ENCODE data around the gene RPL37. TPM values are rescaled to one million over a fixed set of nuclear protein-coding genes. Genes with fewer than 3 reads are reported as not detected.

Gene RPL37
- total RNA-seq, 1 experiment from 2014 or later, result 1,279 TPM

DNA sequence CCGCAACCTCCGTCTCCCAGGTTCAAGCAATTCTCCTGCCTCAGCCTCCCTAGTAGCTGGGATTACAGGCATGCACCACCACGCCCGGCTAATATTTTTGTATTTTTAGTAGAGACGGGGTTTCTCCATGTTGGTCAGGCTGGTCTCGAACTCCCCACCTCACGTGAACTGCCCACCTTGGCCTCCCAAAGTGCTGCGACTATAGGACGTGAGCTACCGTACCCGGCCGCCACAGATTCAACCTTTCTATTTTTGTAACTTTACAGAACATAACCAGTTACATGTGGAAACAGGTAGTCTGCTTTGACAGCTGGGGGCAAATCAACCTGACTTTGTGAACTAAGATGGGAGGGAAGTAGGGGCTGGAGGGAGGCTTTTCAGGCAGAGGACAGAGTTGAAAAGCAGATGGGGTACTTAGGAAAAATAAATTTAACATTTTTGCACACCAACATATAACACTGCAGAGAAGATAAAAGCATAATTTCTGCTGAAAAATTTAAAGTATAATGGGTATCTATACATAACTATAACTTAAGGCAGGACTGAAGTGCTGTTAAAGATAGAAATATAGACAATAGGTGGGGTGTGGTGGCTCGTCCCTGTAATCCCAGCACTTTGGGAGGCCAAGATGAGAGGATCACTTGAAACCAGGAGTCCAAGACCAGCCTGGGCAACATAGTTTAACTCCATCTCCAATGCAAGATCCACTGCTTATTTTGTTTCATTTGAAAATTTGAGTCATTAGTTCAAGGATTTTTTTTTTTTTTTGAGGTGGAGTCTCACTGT is 5.1 kb downstream of the RPL37 start (continued):
- no peak for TF ChIP-seq ELF1 (IDR thresholded peaks at IDR 0.05; ENCODE audit: borderline replicate concordance, low read depth)
- TF ChIP-seq EGR1 (IDR thresholded peaks at IDR 0.05; ENCODE audit: low read depth), result no peak

- Histone ChIP-seq H4K20me1 (ENCODE audit: insufficient read depth) (peaks cover 71% of the 10 kb centered on the region; the same call in 1 of the 2 replicates), H3K9ac (ENCODE audit: low read length) (no peak overlapping the region), H2AFZ (ENCODE audit: low read depth, low read length, poor library complexity, severe bottlenecking) (no peak overlapping the region), H3K9me3 (ENCODE audit: control insufficient read depth in 1 of 2, insufficient read depth in 1 of 2, low read depth in 1 of 2, low read length in 2 of 2) (no peaks in the 10 kb centered on the region), H3K9me2 (ENCODE audit: insufficient read depth) (no peaks in the 10 kb centered on the region), H3K4me2 (ENCODE audit: low read length) (no peak overlapping the region), H3K27ac (ENCODE audit: low read depth, low read length) (no peak overlapping the region), H3K79me2 (ENCODE audit: insufficient read depth, low read length) (peaks cover 61% of the 10 kb centered on the region), H3K4me3 (replicated peaks in 1 of 2; ENCODE audit: low read depth in 1 of 2, low read length in 2 of 2) (no peak overlapping the region), H3K36me3 (ENCODE audit: control insufficient read depth in 1 of 2, insufficient read depth in 2 of 2, low read length in 2 of 2) (peaks cover 66 to 75% of the 10 kb centered on the region in 2 experiments), H3K27me3 (ENCODE audit: insufficient read depth, low read length) (no peaks in the 10 kb centered on the region), H3K4me1 (ENCODE audit: control insufficient read depth in 1 of 2, insufficient read depth in 2 of 2, low read length in 2 of 2) (peaks cover 7 to 13% of the 10 kb centered on the region in 2 experiments; a peak in 3 of 4 replicates)
- ChIA-PET CTCF (no interaction called here), RAD21 (ENCODE audit: low non-redundant PET in 1 of 2, low total read pairs in 2 of 2, uncharacterized antibody in 2 of 2, unreplicated experiment in 2 of 2) (interaction anchor here in 1 of 2 experiments (0.7 kb wide), 1 partner anchor 74 kb away, joined by 3 read pairs; no protein-coding TSS in a partner anchor), POLR2A (no interaction called here)
- no TSS peak for BruUV-seq (replicated peaks)
- intact Hi-C loops (cut with micrococcal nuclease), result no loop called here
- peak; percentile 17; the same call in 1 of the 2 replicates for ATAC-seq
- no peak for TF ChIP-seq RAD21 (IDR thresholded peaks at IDR 0.05; ENCODE audit: low read depth)
- TF ChIP-seq JUND (IDR thresholded peaks at IDR 0.05), result no peak
- TF ChIP-seq, protein P1, sequence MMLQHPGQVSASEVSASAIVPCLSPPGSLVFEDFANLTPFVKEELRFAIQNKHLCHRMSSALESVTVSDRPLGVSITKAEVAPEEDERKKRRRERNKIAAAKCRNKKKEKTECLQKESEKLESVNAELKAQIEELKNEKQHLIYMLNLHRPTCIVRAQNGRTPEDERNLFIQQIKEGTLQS (IDR thresholded peaks at IDR 0.05), result no peak
- TF ChIP-seq, protein P2, sequence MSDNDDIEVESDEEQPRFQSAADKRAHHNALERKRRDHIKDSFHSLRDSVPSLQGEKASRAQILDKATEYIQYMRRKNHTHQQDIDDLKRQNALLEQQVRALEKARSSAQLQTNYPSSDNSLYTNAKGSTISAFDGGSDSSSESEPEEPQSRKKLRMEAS (IDR thresholded peaks at IDR 0.05), result no peak
- no peak for TF ChIP-seq ELF1 (IDR thresholded peaks at IDR 0.05; ENCODE audit: borderline replicate concordance, low read depth)
- TF ChIP-seq CBX3 (IDR thresholded peaks at IDR 0.05; ENCODE audit: low read depth), result no peak
- TF ChIP-seq, protein P3, sequence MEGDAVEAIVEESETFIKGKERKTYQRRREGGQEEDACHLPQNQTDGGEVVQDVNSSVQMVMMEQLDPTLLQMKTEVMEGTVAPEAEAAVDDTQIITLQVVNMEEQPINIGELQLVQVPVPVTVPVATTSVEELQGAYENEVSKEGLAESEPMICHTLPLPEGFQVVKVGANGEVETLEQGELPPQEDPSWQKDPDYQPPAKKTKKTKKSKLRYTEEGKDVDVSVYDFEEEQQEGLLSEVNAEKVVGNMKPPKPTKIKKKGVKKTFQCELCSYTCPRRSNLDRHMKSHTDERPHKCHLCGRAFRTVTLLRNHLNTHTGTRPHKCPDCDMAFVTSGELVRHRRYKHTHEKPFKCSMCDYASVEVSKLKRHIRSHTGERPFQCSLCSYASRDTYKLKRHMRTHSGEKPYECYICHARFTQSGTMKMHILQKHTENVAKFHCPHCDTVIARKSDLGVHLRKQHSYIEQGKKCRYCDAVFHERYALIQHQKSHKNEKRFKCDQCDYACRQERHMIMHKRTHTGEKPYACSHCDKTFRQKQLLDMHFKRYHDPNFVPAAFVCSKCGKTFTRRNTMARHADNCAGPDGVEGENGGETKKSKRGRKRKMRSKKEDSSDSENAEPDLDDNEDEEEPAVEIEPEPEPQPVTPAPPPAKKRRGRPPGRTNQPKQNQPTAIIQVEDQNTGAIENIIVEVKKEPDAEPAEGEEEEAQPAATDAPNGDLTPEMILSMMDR (IDR thresholded peaks at IDR 0.05 in 2 of 3, conservative IDR thresholded peaks at IDR 0.05 in 1 of 3; ENCODE audit: borderline replicate concordance in 1 of 3, insufficient read depth in 1 of 3, low read depth in 2 of 3, low read length in 2 of 3), result no peak
- no peak for TF ChIP-seq FOSL1 (IDR thresholded peaks at IDR 0.05; ENCODE audit: low read depth)
- no peak for TF ChIP-seq CEBPB (IDR thresholded peaks at IDR 0.05; ENCODE audit: low read depth)
- no peak for TF ChIP-seq SIN3A (IDR thresholded peaks at IDR 0.05; ENCODE audit: low read depth)
- no peak for TF ChIP-seq EZH2 (IDR thresholded peaks at IDR 0.05)
- TF ChIP-seq ZNF274 (IDR thresholded peaks at IDR 0.05; ENCODE audit: low read depth, low read length), result no peak
- no peak for TF ChIP-seq SRF (IDR thresholded peaks at IDR 0.05; ENCODE audit: low read depth)
- no peak for DNase-seq (ENCODE audit: low read depth, low spot score)
Observed at GRCh38 chr5:40828690-40829661, 6.0 kb downstream of the RPL37 start.
